ENCODE results near the gene SCNM1. TPM values are rescaled to one million over a fixed set of nuclear protein-coding genes. Genes with fewer than 3 reads are reported as not detected.

Gene SCNM1
- total RNA-seq, 1 donor from 2014 or later, result 25.3 TPM

- peaks cover 19% of the 10 kb centered on the region for H3K4me1 Mint-ChIP-seq
- H3K36me3 Mint-ChIP-seq, result peaks cover 19% of the 10 kb centered on the region
- peak overlapping the region; percentile 97 for H2AFZ ChIP-seq (replicated peaks)
- no peaks in the 10 kb centered on the region for H4K20me1 ChIP-seq (ENCODE audit: low read depth)
- peaks cover 26% of the 10 kb centered on the region for H3K79me2 ChIP-seq (ENCODE audit: low read depth)
- peak overlapping the region; percentile 59 for H3K9ac ChIP-seq
- no peak overlapping the region for H3K27ac Mint-ChIP-seq
- H3K9me3 ChIP-seq (ENCODE audit: low read depth), result no peaks in the 10 kb centered on the region
- peaks cover 4% of the 10 kb centered on the region for H3K27me3 Mint-ChIP-seq (ENCODE audit: insufficient read depth, low read depth)
- peaks cover 21% of the 10 kb centered on the region for H3F3A ChIP-seq (ENCODE audit: low read depth)
- no peaks in the 10 kb centered on the region for H3K9me3 Mint-ChIP-seq
- peaks cover 10% of the 10 kb centered on the region for H3K4me1 ChIP-seq
- no peak for TF ChIP-seq EZH2phosphoT487 (IDR thresholded peaks at IDR 0.05)
- no peak for TF ChIP-seq EZH2 (IDR thresholded peaks at IDR 0.05)
- peak overlapping the region; percentile 89 for H3K4me3 ChIP-seq
- no peaks in the 10 kb centered on the region for H3K27me3 ChIP-seq
- no peak for DNase-seq (ENCODE audit: low spot score)
- peak overlapping the region; percentile 94 for H3K4me2 ChIP-seq
- H3K36me3 ChIP-seq, result no peaks in the 10 kb centered on the region
- peak overlapping the region; percentile 93 for H3K4me3 Mint-ChIP-seq
- no peak overlapping the region for H3K27ac ChIP-seq
These were observed 1.1 kb upstream of the SCNM1 start for GRCh38 chr1:151164732-151165280.

- DNase-seq (ENCODE audit: low spot score), result peak; percentile 72
- peaks cover 4% of the 10 kb centered on the region for H3K27me3 Mint-ChIP-seq (ENCODE audit: insufficient read depth, low read depth)
- H3K36me3 Mint-ChIP-seq, result peaks cover 17% of the 10 kb centered on the region
- H3K27ac Mint-ChIP-seq, result peak overlapping the region; percentile 94
- Histone ChIP-seq H2AFZ (replicated peaks) (peak overlapping the region; percentile 97), H3K4me2 (peak overlapping the region; percentile 94), H3K9me3 (ENCODE audit: low read depth) (no peaks in the 10 kb centered on the region), H3F3A (ENCODE audit: low read depth) (peaks cover 25% of the 10 kb centered on the region), H3K4me1 (peaks cover 10% of the 10 kb centered on the region), H3K27me3 (no peaks in the 10 kb centered on the region), H3K79me2 (ENCODE audit: low read depth) (peaks cover 26% of the 10 kb centered on the region), H3K36me3 (no peaks in the 10 kb centered on the region), H3K9ac (peak overlapping the region; percentile 59), H3K27ac (no peak overlapping the region), H4K20me1 (ENCODE audit: low read depth) (no peaks in the 10 kb centered on the region), H3K4me3 (peak overlapping the region; percentile 89)
- peak overlapping the region; percentile 93 for H3K4me3 Mint-ChIP-seq
- H3K4me1 Mint-ChIP-seq, result peaks cover 19% of the 10 kb centered on the region
- no peak for TF ChIP-seq CTCF (IDR thresholded peaks at IDR 0.05)
- TF ChIP-seq EZH2phosphoT487 (IDR thresholded peaks at IDR 0.05), result no peak
- TF ChIP-seq EZH2 (IDR thresholded peaks at IDR 0.05), result no peak
- no peaks in the 10 kb centered on the region for H3K9me3 Mint-ChIP-seq
These were observed 635 bp upstream of the SCNM1 start for GRCh38 chr1:151165281-151165737.

- no peaks in the 10 kb centered on the region for H3K27me3 ChIP-seq
- H3K79me2 ChIP-seq (ENCODE audit: low read depth), result peaks cover 26% of the 10 kb centered on the region
- H4K20me1 ChIP-seq (ENCODE audit: low read depth), result no peaks in the 10 kb centered on the region
- H3K4me3 ChIP-seq, result peak overlapping the region; percentile 89
- peak overlapping the region; percentile 43 for H3K27ac Mint-ChIP-seq
- peak overlapping the region; percentile 92 for H3K9ac ChIP-seq
- H3K36me3 Mint-ChIP-seq, result peaks cover 11% of the 10 kb centered on the region
- TF ChIP-seq CTCF (IDR thresholded peaks at IDR 0.05) (no peak), EZH2 (IDR thresholded peaks at IDR 0.05) (no peak), EZH2phosphoT487 (IDR thresholded peaks at IDR 0.05) (no peak)
- peaks cover 4% of the 10 kb centered on the region for H3K27me3 Mint-ChIP-seq (ENCODE audit: insufficient read depth, low read depth)
- peaks cover 10% of the 10 kb centered on the region for H3K4me1 ChIP-seq
- peaks cover 32% of the 10 kb centered on the region for H3F3A ChIP-seq (ENCODE audit: low read depth)
- H3K4me2 ChIP-seq, result peak overlapping the region; percentile 88
- no peaks in the 10 kb centered on the region for H3K36me3 ChIP-seq
- no peaks in the 10 kb centered on the region for H3K9me3 Mint-ChIP-seq
- peak overlapping the region; percentile 97 for H2AFZ ChIP-seq (replicated peaks)
- H3K4me1 Mint-ChIP-seq, result peaks cover 19% of the 10 kb centered on the region
- H3K4me3 Mint-ChIP-seq, result peak overlapping the region; percentile 93
- peak; percentile 67 for DNase-seq (ENCODE audit: low spot score)
- no peaks in the 10 kb centered on the region for H3K9me3 ChIP-seq (ENCODE audit: low read depth)
- no peak overlapping the region for H3K27ac ChIP-seq
These were observed 587 bp downstream of the SCNM1 start for GRCh38 chr1:151166505-151166956.

- Mint-ChIP-seq H3K36me3 (peaks cover 6% of the 10 kb centered on the region), H3K4me1 (peaks cover 19% of the 10 kb centered on the region), H3K27me3 (ENCODE audit: insufficient read depth, low read depth) (peaks cover 4% of the 10 kb centered on the region), H3K27ac (no peak overlapping the region), H3K9me3 (no peaks in the 10 kb centered on the region), H3K4me3 (peak overlapping the region; percentile 93)
- no peaks in the 10 kb centered on the region for H3K36me3 ChIP-seq
- H3K27me3 ChIP-seq, result no peaks in the 10 kb centered on the region
- no peak for DNase-seq (ENCODE audit: low spot score)
- H3K27ac ChIP-seq, result no peak overlapping the region
- H3K9ac ChIP-seq, result no peak overlapping the region
- no peaks in the 10 kb centered on the region for H4K20me1 ChIP-seq (ENCODE audit: low read depth)
- peak overlapping the region; percentile 89 for H3K4me3 ChIP-seq
- TF ChIP-seq EZH2 (IDR thresholded peaks at IDR 0.05) (no peak), CTCF (IDR thresholded peaks at IDR 0.05) (no peak), EZH2phosphoT487 (IDR thresholded peaks at IDR 0.05) (no peak)
- peaks cover 32% of the 10 kb centered on the region for H3F3A ChIP-seq (ENCODE audit: low read depth)
- H3K4me1 ChIP-seq, result peaks cover 10% of the 10 kb centered on the region
- H3K4me2 ChIP-seq, result peak overlapping the region; percentile 88
- no peaks in the 10 kb centered on the region for H3K9me3 ChIP-seq (ENCODE audit: low read depth)
- H2AFZ ChIP-seq (replicated peaks), result no peak overlapping the region
- peaks cover 26% of the 10 kb centered on the region for H3K79me2 ChIP-seq (ENCODE audit: low read depth)
These were observed 1.2 kb downstream of the SCNM1 start for GRCh38 chr1:151167116-151167515.
